ENCODE data around the gene BPHL. TPM values are rescaled to one million over a fixed set of nuclear protein-coding genes. Genes with fewer than 3 reads are reported as not detected.
"Not testable (repeated sequence)": the region's sequence is repeated elsewhere in the genome, so short reads cannot be mapped to it uniquely, and the experiment has no call there.

The BPHL gene
- total and polyA plus RNA-seq, 2 of the 4 experiments (the other 2 are of a cell fraction): 14.7 to 16.3 TPM

DNA sequence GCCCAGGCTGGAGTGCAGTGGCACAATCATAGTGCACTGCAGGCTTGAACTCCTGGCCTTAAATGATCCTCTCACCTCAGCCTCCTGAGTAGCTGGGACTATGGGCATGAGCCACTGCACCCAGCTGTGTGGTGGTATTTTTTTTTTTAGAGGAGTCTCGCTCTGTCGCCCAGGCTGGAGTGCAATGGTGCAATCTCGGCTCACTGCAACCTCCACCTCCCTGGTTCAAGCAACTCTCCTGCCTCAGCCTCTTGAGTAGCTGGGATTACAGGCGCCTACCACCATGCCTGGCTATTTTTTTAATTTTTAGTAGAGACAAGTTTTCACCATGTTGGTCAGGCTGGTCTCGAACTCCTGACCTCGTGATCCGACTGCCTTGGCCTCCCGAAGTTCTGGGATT, 39.6 kb upstream of the BPHL start:
- H3K4me3 ChIP-seq (ENCODE audit: insufficient read depth, low read depth, low read length); H3K9ac ChIP-seq (ENCODE audit: low read depth, low read length); H3K27me3 ChIP-seq (ENCODE audit: control insufficient read depth, insufficient read depth, low read length); H3K14ac ChIP-seq (replicated peaks; ENCODE audit: low read depth, low read length); H4K8ac ChIP-seq (ENCODE audit: low read depth in 2 of 2, low read length in 2 of 2); H4K5ac ChIP-seq (ENCODE audit: low read depth, low read length); H2BK20ac ChIP-seq (ENCODE audit: low read depth, low read length); H3K4me2 ChIP-seq (ENCODE audit: low read depth, low read length); H3K4ac ChIP-seq (ENCODE audit: low read depth, low read length); DNase-seq; POLR2A ChIA-PET (ENCODE audit: unreplicated experiment); H2AK5ac ChIP-seq (ENCODE audit: low read depth, low read length); H3K9me3 ChIP-seq (ENCODE audit: control insufficient read depth, insufficient read depth, low read length); H3K23ac ChIP-seq (ENCODE audit: low read depth, low read length); H4K91ac ChIP-seq (ENCODE audit: insufficient read depth, low read depth, low read length); BruUV-seq (replicated peaks); CTCF ChIA-PET; H2BK15ac ChIP-seq (ENCODE audit: low read depth, low read length); H2BK120ac ChIP-seq (ENCODE audit: low read depth, low read length); intact Hi-C loops (cut with micrococcal nuclease); H2AFZ ChIP-seq (replicated peaks; ENCODE audit: low read length, poor library complexity); H3K4me1 ChIP-seq (ENCODE audit: control insufficient read depth, insufficient read depth, low read length); H2AK9ac ChIP-seq (replicated peaks; ENCODE audit: low read depth, low read length, poor library complexity); ATAC-seq (ENCODE audit: low read depth); H3K18ac ChIP-seq (ENCODE audit: low read depth, low read length); dilution Hi-C loops (cut with HindIII; ENCODE audit: low sequenced_read_pairs, unreplicated experiment); H3K56ac ChIP-seq (ENCODE audit: extremely low read depth, insufficient read depth, low read length); H3K27ac ChIP-seq (ENCODE audit: insufficient read depth, low read length); in situ Hi-C loops (cut with MboI; ENCODE audit: low sequenced_read_pairs); H2BK5ac ChIP-seq (ENCODE audit: low read depth, low read length, poor library complexity, severe bottlenecking): not testable (repeated sequence)
- Histone ChIP-seq H3K9me1 (ENCODE audit: insufficient read depth, low read length) (peaks cover 19% of the 10 kb centered on the region), H3K79me1 (ENCODE audit: low read depth in 1 of 2, low read length in 2 of 2) (peaks cover 45 to 70% of the 10 kb centered on the region in 2 experiments), H3K36me3 (ENCODE audit: control insufficient read depth, insufficient read depth, low read length) (peaks cover 44% of the 10 kb centered on the region), H4K20me1 (ENCODE audit: insufficient read depth, low read length) (peaks cover 15% of the 10 kb centered on the region)
- 90% methylated on average over 4 of the region's 8 CpGs; no CpG with 5 or more reads in 1 of the 2 experiments for WGBS, 2 experiments (ENCODE audit: extremely low coverage in 2 of 2, insufficient read length in 1 of 2)

All from IMR-90 (cell line).